ENCODE data around the gene LAD1.

Gene LAD1

DNA sequence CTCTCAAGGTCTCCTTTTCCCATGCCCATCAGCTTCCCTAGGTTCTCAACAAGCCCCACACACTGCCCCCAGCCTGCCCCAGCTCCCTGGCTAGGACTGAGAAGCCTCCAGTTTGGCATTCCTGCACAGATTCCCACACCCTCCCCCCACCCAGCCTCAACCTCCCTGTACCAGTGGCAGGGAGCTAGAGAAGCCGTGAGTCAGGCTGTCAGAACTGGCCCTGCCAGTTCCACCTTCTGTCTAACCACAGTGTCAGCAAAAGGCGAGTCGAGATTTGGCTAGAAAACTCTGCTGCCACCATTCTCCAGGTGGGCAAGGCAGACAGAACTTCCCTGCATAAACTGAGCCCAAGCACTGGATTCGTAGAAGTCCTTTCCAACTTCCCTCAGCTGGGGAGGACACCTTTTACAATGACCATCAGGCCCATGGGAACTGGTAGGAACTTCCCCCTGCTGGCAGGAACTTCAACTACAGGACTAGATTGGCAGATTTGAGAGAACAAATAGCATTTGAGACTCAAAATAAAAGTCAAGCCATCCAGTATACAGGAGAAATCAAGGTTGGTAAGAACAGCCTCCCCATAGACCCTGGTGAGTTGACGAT is 52.7 kb downstream of the LAD1 start:
- DNase-seq: peak; percentile 24 to 62

DNA sequence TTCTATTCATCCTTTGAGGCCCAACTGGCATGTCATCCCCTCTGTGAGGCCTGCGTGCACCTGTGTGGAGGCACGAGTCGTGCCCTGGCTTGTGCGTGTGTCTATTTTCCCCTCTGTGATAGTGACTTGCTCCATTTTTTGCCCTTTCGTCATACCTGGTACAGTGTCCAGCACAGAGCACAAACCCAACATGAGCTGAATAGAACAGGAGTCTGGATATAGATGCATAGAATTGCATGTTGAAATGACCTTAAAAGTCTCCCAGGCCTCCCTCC is 54.1 kb downstream of the LAD1 start:
- no peak for DNase-seq

DNA sequence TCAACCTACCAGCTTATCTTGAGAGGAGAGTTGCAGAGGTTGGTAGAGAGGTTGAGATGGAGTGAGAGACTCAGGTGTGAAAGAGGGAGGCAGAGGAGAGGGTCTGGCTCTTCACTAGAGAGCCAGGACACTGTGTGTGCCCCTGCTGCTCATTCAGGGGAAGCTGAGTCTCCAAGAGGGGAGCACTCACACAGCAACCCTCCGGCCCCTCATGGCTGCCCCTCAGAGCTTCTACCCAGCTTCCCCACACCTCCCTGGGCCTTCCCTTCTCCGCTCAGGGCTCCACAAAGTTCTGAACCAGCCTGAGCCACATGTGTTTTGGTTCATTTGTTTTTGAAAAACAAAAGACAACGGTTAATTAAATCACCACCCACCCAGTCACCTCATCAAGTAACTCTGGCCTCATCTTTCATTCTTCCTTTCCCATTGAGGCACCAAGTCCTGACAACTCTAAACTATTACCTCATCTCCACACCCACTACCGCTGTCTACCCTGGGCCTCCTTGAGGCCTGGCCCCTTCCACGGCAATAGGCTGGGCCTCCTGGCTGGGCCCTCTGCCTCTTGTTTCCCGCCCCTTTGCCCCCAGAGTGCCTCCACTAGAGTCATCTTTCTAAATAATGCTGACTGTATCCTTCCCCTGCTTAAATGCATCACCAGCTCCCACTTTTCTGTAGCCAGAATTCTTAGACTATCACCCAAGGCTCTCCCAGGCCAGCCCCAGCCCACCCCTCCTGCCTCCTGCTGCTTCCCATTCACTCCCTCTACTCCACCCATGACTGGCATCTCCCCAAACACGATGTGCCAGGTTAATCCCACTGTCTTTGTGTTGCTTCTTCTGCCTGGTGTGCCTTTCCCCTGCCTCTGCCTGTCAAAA is 54.7 kb downstream of the LAD1 start:
- no peak for DNase-seq

DNA sequence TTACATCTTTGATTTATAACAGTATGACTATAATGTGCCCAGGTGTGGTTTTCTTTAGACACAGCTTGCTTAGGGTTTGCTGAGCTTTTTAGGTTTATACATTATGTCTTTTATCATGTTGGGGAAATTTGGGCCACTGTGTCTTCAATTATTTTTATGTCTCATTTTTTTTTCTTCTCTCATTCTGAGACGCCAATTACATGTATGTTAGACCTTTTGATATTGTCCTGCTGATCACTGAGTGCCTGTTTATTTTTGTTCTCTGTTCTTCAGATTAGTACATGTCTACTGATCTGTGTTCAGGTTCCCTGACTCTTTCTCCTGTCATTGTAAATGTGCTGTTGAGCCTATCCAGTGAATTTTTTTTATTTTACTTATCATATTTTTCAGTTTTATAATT is 57.7 kb downstream of the LAD1 start:
- no peak for DNase-seq

DNA sequence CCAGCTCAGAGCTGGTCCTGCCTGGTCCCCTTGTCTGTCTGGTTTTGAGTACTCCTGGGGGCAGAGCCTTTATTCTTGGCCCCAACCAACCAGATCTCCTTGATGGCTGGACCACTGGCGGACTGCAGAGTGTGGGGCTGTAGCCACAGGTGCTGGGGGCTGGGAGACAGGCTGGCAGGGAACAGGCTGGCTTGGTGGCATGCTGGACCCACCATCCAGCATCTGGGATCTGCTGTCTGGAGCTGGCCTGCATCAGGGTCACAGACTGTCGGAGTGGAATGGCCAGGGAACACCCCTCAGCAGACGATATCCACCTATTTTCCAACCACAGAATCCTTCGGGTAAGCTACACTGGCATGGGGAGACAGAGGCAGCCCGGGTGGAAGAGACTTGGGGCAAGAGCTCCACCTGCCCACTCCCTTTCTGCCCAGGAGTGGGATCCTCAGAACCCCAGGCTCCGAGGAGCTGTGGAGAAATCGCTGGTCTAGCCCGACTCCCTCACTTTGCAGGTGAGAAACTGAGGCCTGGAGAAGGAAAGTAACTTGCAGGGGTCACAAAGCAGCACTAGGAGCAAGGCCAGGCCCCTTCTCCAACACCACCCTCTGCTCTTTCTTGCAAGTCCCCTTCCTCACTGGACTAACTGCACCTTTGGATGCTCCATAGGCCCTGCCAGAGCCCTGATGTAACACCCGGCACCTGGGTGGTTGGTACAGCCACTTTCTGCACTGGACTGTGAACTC is 62.2 kb downstream of the LAD1 start:
- DNase-seq: no peak

DNA sequence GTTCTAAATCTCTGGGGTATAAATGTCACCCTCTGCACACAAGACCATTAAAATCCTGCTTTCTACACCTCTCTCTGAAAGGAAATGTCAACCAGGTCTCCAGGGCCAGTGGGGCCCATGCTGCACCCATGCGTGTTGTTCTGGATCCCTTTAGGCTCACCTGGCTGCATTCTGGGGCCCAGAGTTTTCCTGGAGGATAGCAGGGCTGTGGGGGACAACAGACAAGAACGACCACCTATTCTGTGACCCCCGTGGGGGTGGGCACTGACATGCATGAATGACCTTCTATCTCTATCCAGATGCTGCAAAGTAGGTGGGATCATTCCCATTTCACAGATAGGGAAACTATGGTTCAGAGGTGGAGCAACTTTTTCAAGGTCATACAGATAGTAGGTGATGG is 63.2 kb downstream of the LAD1 start:
- no peak for DNase-seq

DNA sequence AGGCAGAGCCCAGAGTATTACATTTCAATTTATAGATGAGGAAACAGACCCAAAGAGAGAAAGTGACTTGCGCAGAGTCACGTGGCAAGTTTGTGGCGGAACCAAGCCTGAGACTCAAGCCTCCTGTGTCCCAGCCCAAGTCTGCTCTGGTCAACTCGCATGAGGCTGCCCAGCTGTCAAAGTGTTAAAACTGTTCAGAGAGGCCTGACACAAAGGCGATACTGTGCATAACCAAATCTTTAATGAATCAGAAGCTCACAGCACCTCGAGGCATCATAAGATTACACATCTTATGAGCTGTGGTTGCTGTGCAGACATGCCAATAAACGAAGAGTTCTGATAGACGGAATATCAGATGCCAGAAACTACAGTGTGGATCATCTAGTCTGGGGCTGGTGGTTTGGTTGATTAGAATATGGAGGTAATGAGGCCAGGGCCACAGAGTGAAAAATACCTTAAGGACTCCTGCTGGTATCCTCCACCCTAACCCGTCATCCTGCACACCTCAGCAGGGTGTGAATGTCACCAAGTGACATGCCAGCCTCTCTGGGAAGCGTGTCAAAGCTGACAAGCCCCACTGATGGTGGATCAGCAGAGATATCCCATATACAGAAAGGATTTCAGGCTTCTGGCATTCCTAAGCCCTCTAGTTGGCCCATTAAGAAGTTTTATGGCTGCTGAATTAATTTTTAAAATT is 63.8 kb downstream of the LAD1 start:
- no peak for DNase-seq

DNA sequence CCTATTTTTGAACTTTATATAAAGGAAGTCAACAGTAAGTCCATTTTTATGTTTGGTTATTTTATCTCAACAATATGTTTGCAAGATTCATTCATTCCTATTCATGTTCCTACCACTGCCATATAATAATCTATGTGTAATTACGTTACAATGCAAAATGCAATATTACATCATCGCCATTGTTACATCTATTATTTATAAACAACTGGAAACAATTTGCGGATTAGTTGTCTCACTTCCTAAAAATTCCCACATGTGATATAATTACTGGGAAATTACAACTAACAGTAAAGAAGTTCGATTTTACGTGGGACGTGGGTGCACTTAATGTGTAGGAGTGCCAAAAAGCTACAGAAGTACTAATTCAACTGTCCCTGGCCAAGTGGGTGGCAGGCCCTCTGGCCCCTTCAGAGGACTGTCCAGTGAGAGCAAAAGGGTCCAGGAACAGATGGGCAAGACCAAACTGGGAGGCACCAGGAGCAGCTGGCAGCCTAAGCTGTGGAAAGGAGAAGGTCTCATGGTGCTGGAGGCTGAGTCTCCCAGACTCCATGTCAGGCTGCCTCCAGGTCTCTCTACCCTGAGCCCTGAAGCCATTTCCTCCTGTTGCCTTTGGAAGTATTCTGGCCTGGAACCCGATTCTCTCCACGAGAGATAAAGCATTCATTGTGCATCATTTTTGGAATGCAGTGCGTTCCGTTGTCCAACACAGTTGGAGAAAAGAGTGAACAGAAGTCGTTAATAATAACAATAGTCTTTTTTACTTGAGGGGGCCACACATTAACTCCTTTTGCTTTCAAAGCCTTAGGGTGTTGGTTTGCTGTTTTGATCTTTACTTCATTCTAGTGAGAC is 64.6 kb downstream of the LAD1 start:
- DNase-seq: no peak

DNA sequence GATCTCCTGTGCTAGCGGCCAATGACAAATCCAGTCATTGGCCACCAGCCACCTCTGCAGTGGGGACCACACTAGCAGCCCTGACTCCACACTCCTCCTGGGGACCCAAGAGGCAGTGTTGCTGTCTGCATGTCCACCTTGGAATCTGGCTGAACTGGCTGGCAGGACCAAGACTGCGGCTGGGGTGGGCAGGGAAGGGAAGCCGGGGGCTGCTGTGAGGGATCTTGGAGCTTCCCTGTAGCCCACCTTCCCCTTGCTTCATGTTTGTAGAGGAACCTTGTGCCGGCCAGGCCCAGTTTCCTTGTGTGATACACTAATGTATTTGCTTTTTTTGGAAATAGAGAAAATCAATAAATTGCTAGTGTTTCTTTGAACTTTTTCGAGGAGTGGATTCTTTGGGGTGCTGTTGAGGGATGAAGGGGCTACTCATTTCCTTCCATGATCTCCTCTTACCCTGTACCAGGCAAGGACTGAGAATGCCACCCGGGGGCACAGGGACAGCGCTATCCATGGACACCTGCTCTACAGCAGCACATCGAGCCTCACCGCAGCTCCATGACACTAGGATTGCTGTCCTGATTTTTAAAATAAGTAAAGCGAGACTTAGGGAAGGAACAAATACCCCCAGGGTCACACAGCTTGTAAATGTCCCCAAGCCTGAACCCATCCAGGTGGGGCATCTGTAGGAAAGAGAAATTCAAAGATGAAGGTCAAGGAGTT is 66.3 kb downstream of the LAD1 start:
- no peak for DNase-seq

DNA sequence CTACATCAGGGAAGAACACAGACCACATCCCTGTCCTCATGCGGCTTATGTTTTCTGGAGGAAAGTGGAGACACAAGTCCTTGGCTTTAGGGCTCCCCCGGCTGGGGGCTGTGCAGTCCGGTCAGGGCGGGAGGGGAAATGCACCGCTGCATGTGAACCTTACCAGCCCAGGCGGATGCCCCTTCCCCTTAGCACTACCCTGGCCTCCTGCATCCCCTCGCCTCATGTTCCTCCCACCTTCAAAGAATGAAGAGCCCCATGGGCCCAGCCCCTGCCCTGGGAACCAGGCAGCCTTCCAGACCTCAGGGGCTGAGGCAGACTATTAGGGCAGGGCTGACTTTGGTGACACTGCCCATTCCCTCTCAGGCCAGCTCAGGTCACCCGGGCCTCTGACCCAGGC is 67.1 kb downstream of the LAD1 start:
- DNase-seq: no peak

DNA sequence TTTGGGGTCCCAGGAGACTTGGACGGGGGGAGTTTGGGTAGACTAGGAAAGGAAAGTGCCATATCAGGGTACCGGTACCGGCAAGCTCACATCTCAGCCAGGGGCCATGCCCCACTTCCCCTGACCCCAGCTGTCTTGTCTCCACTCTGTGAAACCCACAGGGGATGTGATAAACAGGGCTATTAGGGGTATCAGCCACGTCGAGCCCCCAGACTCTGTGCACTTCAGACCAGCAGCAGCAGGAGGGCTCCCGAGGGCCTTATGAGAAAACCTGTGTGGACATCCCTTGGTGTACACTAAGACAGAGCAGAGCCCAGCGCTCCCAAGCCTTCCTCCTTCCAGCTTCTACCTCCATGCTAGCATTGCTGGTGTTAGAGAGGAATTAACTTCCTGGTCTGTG is 68.0 kb downstream of the LAD1 start:
- DNase-seq: no peak

Measured in inflammatory macrophage treated with lipopolysaccharide for 1 hour (primary cell).